ENCODE results near the gene AUH.

- no peak for TF ChIP-seq CTCF (conservative IDR thresholded peaks at IDR 0.05; ENCODE audit: low read length)
- TF ChIP-seq EZH2phosphoT487 (IDR thresholded peaks at IDR 0.05; ENCODE audit: borderline replicate concordance, low read depth, low read length), result no peak
Observed at GRCh38 chr9:91196103-91196950, 165.4 kb downstream of the AUH start.
